ENCODE data around the gene TNS1.

DNA sequence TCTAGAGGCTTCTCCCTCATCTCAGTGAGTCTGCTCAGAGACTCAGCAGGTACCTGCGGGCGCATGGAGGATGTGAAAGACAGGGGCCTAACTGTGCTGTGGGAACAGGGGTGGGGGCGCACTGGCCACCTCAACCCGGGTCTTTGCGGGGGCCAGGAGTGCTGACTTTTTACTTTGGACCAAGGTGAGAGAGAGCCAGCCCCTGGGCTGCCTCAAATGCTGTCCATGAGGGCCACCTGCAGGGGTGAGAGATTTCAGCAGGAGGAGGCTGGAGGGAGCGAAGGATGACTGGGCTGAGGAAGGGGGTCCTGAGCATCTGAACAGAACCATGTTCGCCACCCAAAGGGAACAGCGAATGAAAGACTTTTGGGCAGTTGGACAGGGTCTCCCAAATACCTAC lies 129.4 kb downstream of the TNS1 start:
- TF ChIP-seq, protein P1, sequence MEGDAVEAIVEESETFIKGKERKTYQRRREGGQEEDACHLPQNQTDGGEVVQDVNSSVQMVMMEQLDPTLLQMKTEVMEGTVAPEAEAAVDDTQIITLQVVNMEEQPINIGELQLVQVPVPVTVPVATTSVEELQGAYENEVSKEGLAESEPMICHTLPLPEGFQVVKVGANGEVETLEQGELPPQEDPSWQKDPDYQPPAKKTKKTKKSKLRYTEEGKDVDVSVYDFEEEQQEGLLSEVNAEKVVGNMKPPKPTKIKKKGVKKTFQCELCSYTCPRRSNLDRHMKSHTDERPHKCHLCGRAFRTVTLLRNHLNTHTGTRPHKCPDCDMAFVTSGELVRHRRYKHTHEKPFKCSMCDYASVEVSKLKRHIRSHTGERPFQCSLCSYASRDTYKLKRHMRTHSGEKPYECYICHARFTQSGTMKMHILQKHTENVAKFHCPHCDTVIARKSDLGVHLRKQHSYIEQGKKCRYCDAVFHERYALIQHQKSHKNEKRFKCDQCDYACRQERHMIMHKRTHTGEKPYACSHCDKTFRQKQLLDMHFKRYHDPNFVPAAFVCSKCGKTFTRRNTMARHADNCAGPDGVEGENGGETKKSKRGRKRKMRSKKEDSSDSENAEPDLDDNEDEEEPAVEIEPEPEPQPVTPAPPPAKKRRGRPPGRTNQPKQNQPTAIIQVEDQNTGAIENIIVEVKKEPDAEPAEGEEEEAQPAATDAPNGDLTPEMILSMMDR (IDR thresholded peaks at IDR 0.05): no peak
- no peak for TF ChIP-seq EP300 (IDR thresholded peaks at IDR 0.05)
- no peak for TF ChIP-seq POLR2A (IDR thresholded peaks at IDR 0.05)

Data from tibial nerve (tissue), 4 donors.